Activated naive CD4-positive, alpha-beta T cell treated with anti-CD3 and anti-CD28 coated beads, Interleukin-2, amount 50 U/mL, for 16 hours (primary cell): ENCODE measurements around the gene RAD9A.
A peak's percentile ranks its signal among the peaks of the same experiment; 100 is the strongest.

Experiments used
- DNase-seq: peaks from one replicate; pipeline ENCODE4 v3.0.0-alpha.2; 2020

Gene RAD9A

DNA sequence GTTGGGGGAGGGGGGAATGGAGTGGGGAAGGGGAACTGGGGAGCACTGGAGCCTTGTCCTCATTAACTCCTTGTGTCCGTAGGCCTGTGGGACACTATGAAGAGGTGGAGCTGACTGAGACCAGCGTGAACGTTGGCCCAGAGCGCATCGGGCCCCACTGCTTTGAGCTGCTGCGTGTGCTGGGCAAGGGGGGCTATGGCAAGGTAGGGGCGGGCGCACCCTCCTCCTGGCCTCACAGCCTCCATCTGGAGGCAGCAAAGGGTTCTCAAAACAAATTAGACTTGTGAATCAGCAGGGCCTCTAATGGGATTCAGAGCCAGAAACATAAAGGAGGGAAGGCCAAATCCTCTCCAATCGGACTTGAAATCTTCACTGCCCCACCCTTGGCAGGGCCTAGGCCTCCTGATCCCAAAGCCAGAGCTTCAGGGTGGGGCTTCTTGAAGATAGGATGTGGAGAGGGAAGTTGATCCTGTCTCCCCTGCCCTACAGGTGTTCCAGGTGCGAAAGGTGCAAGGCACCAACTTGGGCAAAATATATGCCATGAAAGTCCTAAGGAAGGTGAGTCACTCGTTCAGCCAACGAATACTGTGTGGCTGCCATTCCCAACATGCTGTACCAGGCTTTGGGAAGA, 37.4 kb downstream of the RAD9A start:
- DNase-seq = no peak

GRCh38 chr11:67429722-67430121, 37.9 kb downstream of the RAD9A start:
- DNase-seq = no peak

DNA sequence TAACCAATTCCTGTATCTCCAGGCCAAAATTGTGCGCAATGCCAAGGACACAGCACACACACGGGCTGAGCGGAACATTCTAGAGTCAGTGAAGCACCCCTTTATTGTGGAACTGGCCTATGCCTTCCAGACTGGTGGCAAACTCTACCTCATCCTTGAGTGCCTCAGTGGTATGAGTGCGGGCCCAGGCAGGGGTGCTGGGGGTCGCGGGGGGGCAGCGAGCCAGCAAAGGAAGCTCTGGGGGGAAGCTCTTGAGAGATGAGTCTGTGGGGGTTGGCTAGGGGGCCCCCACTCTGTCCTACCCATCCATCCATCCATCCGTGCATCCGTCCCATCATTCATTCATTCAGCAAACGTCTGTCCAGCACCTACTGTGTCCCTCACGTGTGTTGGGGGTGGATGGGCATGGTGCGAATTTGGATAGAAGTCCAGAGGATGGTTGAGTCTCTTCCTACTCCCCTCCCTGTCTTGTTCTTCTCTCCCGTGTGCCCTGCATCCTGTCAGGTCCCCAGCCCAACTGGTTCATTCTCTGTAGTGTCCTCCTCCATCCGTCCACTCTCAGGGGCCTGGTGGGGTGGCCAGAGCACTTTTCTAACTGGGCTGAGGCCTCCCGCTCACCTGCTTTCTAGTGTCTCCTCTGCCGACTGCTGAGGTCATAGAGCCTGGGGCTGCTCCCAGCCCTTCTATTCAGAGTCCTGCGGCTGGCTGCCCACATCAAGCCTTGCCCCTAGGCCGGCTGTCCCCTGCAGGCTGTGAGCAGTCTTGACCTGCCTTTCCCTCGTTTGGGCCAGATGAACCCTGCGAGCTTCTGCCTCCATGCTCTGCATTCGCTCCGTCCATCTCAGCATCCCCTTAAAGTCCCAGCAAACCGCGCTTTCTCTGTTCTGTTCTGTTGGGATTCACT, 39.8 kb downstream of the RAD9A start:
- no peak for DNase-seq

GRCh38 chr11:67432655-67433349, 41.0 kb downstream of the RAD9A start:
- no peak for DNase-seq

DNA sequence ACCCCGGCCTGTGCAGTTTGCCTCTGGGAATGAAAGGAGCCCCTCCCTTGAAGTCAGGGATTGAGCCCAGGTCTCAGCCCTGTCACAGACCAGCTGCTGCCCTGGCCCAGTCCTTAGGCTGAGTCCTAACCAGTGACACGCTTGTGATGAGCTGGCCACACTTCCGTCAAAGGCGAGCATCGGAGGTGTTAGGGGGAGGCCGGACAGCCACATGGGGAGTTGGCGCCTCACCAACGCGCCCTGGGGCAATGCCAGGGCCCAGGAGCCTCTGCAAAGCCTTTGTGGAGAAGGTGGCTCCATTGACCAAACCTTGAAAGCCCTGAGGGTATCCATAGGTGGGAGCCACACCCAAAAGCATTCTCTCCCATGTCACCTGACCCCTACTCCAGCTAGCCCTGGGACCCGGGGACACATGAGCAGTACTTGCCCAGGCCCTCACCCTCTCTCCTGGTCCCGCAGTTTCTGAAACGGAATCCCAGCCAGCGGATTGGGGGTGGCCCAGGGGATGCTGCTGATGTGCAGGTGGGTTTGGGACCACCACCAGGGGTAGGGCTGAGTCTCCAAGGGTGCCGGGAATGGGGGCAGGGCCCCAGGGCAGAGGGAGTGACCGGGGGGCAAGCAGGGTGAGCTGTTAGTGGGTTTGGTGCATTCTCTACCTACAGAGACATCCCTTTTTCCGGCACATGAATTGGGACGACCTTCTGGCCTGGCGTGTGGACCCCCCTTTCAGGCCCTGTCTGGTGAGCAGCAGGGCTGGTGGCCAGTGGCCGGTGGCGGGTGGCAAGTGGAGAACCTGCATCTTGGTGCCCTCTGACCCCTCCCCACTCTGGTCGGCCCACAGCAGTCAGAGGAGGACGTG, 42.0 kb downstream of the RAD9A start:
- no peak for DNase-seq

DNA sequence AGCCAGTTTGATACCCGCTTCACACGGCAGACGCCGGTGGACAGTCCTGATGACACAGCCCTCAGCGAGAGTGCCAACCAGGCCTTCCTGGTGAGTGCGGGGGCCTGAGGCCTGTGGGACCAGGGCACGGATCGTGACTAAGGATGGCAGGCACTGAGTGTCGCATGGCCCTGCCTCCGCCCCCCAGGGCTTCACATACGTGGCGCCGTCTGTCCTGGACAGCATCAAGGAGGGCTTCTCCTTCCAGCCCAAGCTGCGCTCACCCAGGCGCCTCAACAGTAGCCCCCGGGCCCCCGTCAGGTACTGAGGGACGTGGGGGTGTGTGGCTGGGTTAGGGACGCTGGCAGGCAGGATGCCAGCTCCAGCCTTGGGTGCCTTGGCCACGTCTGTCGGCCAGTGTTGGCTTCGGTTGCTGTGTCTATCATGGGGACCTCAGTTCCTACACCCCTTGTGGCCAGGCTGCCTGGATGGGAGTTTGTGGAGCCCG, 42.7 kb downstream of the RAD9A start:
- no peak for DNase-seq

DNA sequence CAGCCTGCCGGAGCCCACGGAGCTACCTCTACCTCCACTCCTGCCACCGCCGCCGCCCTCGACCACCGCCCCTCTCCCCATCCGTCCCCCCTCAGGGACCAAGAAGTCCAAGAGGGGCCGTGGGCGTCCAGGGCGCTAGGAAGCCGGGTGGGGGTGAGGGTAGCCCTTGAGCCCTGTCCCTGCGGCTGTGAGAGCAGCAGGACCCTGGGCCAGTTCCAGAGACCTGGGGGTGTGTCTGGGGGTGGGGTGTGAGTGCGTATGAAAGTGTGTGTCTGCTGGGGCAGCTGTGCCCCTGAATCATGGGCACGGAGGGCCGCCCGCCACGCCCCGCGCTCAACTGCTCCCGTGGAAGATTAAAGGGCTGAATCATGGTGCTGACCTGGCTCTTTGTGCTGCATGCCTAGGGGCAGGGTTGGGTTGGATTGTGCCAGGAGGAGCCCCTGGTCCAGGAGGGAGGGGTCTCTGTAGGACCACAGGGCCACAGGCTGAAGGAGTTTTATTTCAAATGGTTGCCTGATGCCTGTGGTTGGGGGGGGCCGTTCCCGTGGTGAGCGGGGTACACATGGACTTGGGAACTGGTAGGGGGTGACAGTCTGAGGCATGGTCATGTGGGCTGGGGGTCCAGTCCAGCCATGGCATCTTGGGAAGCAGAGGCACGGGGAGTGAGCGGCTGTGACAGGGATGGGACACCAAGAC, 43.4 kb downstream of the RAD9A start:
- DNase-seq = no peak

GRCh38 chr11:67435727-67436458, 44.1 kb downstream of the RAD9A start:
- DNase-seq = no peak

GRCh38 chr11:67436459-67437081, 44.8 kb downstream of the RAD9A start:
- peak; percentile 71 for DNase-seq

- DNase-seq = peak; percentile 64
Observed at GRCh38 chr11:67437082-67437808, 45.5 kb downstream of the RAD9A start, which contains the start of gene PTPRCAP. PTPRCAP (minus strand) TSS chr11:67437682; CDS start chr11:67437619, 63 bp downstream.

GRCh38 chr11:67437809-67438157, 46.0 kb downstream of the RAD9A start:
- DNase-seq = no peak

- DNase-seq = peak; percentile 82
Observed at GRCh38 chr11:67438158-67438902, 46.5 kb downstream of the RAD9A start.

- DNase-seq = no peak
Observed at GRCh38 chr11:67439321-67440228, 47.8 kb downstream of the RAD9A start.

DNA sequence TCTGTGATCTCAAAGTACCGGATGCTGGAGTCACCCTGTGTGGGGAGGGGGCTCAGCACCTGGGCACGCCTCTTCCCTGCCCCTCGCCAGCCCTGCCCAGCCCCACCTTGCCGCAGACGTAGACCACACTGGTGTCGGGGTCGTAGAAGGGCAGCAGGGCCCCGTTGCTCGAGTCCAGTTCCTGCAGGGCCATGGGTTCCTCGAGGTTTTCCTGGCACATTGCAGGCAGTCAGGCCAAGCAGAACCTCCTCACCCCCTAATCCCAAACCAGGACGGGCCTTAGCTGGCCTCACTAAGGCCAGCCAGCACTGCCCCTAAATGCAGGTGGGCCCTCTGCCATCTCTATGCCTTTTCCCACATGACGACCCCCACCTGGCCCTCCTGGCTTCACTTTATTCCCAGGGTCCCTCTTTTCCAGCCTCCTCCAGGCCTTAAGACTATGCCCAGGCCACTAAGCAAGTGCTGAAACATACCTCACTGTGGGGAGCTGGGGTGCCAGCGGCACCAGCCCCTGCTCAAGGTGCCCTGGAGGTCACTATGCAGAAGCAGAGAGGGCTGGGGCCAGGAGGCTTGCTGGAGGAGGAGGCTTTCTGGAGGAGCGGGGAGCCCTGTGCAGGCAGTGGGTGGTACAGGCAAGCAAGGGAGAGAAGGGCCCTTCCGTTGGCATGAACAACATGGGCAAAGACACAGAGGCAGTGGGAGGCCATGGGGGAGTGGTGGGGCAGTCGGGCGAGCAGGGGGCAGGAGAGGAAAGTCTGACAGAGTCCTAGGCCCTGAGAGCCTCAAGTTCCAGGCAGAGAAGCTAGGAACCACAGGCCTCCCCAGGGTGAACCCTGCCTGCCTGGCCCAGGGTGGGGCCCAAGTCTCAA, 48.7 kb downstream of the RAD9A start:
- no peak for DNase-seq

DNA sequence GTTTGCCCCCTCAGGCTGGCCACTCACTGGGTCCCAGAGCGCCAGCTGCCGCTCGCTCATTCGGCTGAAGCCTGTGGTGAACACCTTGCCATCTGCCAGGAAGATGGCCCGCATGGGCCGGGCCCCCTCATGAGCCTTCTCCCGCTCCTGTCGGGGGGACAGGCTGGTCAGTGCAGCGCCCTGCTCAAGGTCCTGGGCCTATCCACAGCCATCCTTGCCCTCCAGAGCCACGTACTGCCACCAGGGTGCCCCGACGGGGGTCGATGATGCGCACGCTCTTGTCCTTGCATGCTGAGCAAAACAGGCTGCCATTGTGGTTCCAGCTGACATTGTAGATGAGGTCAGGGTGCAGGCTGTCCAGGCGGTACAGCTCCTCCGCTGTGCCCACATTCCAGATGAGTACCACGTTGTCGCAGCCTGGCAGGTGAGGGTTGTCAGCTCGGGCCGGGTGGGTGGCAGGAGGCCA, 49.3 kb downstream of the RAD9A start:
- no peak for DNase-seq

DNA sequence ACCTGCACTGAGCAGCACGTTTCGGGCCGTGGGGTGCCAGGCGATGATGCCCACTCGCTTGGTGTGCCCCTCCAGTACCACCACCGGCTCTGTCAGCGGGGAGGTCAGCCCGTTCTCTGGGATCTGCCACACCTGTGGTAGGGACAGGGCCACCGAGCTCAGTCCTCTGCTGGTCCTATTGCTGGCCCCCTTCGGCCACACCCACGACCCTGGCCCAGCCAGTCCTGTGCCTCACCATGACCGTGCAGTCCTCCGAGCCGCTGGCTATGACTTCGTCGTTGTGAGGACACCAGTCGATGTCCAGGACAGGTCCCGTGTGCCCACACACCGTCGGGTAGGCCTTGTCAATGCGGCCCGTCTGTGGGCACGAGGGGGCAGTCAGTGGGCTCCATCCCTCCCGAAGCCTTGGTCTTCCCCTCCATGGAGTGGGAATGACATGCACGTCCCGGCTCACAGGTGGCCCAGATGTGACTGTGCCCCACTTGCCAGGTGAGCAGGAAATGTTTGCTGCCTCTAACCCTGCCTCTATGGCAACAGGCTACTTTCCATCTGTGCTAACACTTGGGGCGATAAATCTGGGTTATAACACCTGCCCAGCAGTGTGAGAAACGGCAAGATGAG, 50.1 kb downstream of the RAD9A start:
- no peak for DNase-seq
